ENCODE data around the gene TRMU.

Gene TRMU

GRCh38 chr22:46369716-46370583, 34.4 kb downstream of the TRMU start:
- DNase-seq (ENCODE audit: low read depth): no peak

GRCh38 chr22:46370584-46371291, 35.2 kb downstream of the TRMU start:
- DNase-seq (ENCODE audit: low read depth): no peak

- DNase-seq (ENCODE audit: low read depth): no peak
Measured at GRCh38 chr22:46371623-46372226, 36.2 kb downstream of the TRMU start.

- no peak for DNase-seq (ENCODE audit: low read depth)
Measured at GRCh38 chr22:46372686-46373085, 37.2 kb downstream of the TRMU start.

GRCh38 chr22:46373159-46373558, 37.6 kb downstream of the TRMU start:
- no peak for DNase-seq (ENCODE audit: low read depth)

- no peak for DNase-seq (ENCODE audit: low read depth)
Measured at GRCh38 chr22:46373921-46374662, 38.6 kb downstream of the TRMU start.

- no peak for DNase-seq (ENCODE audit: low read depth)
Measured at GRCh38 chr22:46374663-46375474, 39.4 kb downstream of the TRMU start.

- DNase-seq (ENCODE audit: low read depth): no peak
Measured at GRCh38 chr22:46376111-46376510, 40.6 kb downstream of the TRMU start.

- DNase-seq (ENCODE audit: low read depth): no peak
Measured at GRCh38 chr22:46376908-46377524, 41.5 kb downstream of the TRMU start.

- DNase-seq (ENCODE audit: low read depth): peak; percentile 64
Measured at GRCh38 chr22:46377525-46378425, 42.3 kb downstream of the TRMU start.

GRCh38 chr22:46378426-46379065, 43.0 kb downstream of the TRMU start:
- no peak for DNase-seq (ENCODE audit: low read depth)

- DNase-seq (ENCODE audit: low read depth): no peak
Measured at GRCh38 chr22:46379066-46379930, 43.8 kb downstream of the TRMU start.

GRCh38 chr22:46380069-46380468, 44.6 kb downstream of the TRMU start:
- no peak for DNase-seq (ENCODE audit: low read depth)

- no peak for DNase-seq (ENCODE audit: low read depth)
Measured at GRCh38 chr22:46380581-46380980, 45.1 kb downstream of the TRMU start.

- peak; percentile 52 for DNase-seq (ENCODE audit: low read depth)
Measured at GRCh38 chr22:46381142-46381541, 45.6 kb downstream of the TRMU start.

- no peak for DNase-seq (ENCODE audit: low read depth)
Measured at GRCh38 chr22:46381731-46382130, 46.2 kb downstream of the TRMU start.

GRCh38 chr22:46382524-46382923, 47.0 kb downstream of the TRMU start:
- no peak for DNase-seq (ENCODE audit: low read depth)

- DNase-seq (ENCODE audit: low read depth): no peak
Measured at GRCh38 chr22:46386312-46386711, 50.8 kb downstream of the TRMU start.

All from ELR (cell line).